GM12878 (cell line): ENCODE measurements around the gene PDZD8. TPM values are rescaled to one million over a fixed set of nuclear protein-coding genes. Genes with fewer than 3 reads are reported as not detected.

Source experiments
- ASH2L ChIP-seq: fragments of 300-600, 200-600 bp; sonication (generic); IDR thresholded peaks from 2 replicates; pipeline ENCODE4 v1.6.1; 2017; ENCODE audit warnings: low read depth, mild to moderate bottlenecking, borderline replicate concordance
- BHLHE40 ChIP-seq, 2 experiments: fragments of 450-650 bp in 1 of 2; IDR thresholded peaks; 2 replicates each; pipeline ENCODE4 v1.6.1; 2011 to 2017; ENCODE audit warnings: low read depth in 2 of 2, borderline replicate concordance in 1 of 2, improper control_type of control experiment in 1 of 2, low read length in 1 of 2, mild to moderate bottlenecking in 1 of 2
- BMI1 ChIP-seq: fragments of 450-650 bp; IDR thresholded peaks from 2 replicates; pipeline ENCODE4 v1.6.1; 2016; ENCODE audit warnings: mild to moderate bottlenecking, moderate library complexity, borderline replicate concordance
- CBX5 ChIP-seq: sonication (generic); IDR thresholded peaks from 2 replicates; pipeline ENCODE4 v1.6.1; 2016; ENCODE audit warnings: low read depth, moderate library complexity, mild to moderate bottlenecking, inconsistent platforms
- EGR1 ChIP-seq, 2 experiments: IDR thresholded peaks; 1 replicate in 1 of 2; 2 replicates in 1 of 2; pipeline ENCODE4 v1.6.1; 2011 to 2012; ENCODE audit warnings: low read depth in 2 of 2, low read length in 2 of 2, borderline replicate concordance in 1 of 2, mild to moderate bottlenecking in 1 of 2, moderate library complexity in 1 of 2
- FOXM1 ChIP-seq: IDR thresholded peaks from 2 replicates; pipeline ENCODE4 v1.6.1; 2012; ENCODE audit warnings: low read depth, mild to moderate bottlenecking, inconsistent platforms, low read length, moderate library complexity
- IRF4 ChIP-seq: IDR thresholded peaks from 2 replicates; pipeline ENCODE4 v1.6.1; 2011; ENCODE audit warnings: low read depth, low read length
- LARP7 ChIP-seq: fragments of 450-650 bp; IDR thresholded peaks from 2 replicates; pipeline ENCODE4 v1.6.1; 2017; ENCODE audit warnings: mild to moderate bottlenecking
- MTA3 ChIP-seq: IDR thresholded peaks from 2 replicates; pipeline ENCODE4 v1.6.1; 2012; ENCODE audit warnings: low read length, inconsistent platforms, borderline replicate concordance
- NBN ChIP-seq: fragments of 450-650 bp; IDR thresholded peaks from 2 replicates; pipeline ENCODE4 v1.6.1; 2016
- NKRF ChIP-seq: fragments of 450-650 bp; conservative IDR thresholded peaks from 2 replicates; pipeline ENCODE4 v1.6.1; 2017; ENCODE audit warnings: mild to moderate bottlenecking, moderate library complexity
- PKNOX1 ChIP-seq: fragments of 450-650 bp; IDR thresholded peaks from 2 replicates; pipeline ENCODE4 v1.6.1; 2016; ENCODE audit warnings: mild to moderate bottlenecking
- RUNX3 ChIP-seq: IDR thresholded peaks from 2 replicates; pipeline ENCODE4 v1.6.1; 2012; ENCODE audit warnings: low read length, inconsistent platforms
- SMARCA5 ChIP-seq: fragments of 450-650 bp; IDR thresholded peaks from 2 replicates; pipeline ENCODE4 v1.6.1; 2017; ENCODE audit warnings: mild to moderate bottlenecking
- SRF ChIP-seq, 2 experiments: IDR thresholded peaks; 2 replicates each; pipeline ENCODE4 v1.6.1; 2011; ENCODE audit warnings: low read depth in 2 of 2, low read length in 2 of 2, mild to moderate bottlenecking in 1 of 2, moderate library complexity in 1 of 2
- STAT1 ChIP-seq: fragments of 450-650 bp; conservative IDR thresholded peaks from 2 replicates; pipeline ENCODE4 v1.6.1; 2014; ENCODE audit warnings: antibody characterized with exemption, mild to moderate bottlenecking
- ZBTB40 ChIP-seq: fragments of 450-650 bp; IDR thresholded peaks from 2 replicates; pipeline ENCODE4 v1.6.1; 2016; ENCODE audit warnings: mild to moderate bottlenecking, moderate library complexity, borderline replicate concordance
- polyA plus RNA-seq, 11 experiments: library from polyadenylated mRNA; depleted of rRNA in 4 of 11; unstranded in 6 of 11; stranded (reverse) in 5 of 11; fragments of >200 nt; fragmentation: Nextera tagmentation in 4 of 11; fragmentation: Illumina TruSeq in 1 of 11; extraction: Ambion mirVana in 4 of 11; extraction: Trizol in 1 of 11; gene quantifications; 1 replicate in 1 of 11; 2 replicates in 10 of 11; pipeline versions ENCODE4 v1.2.1 to v1.2.3, GENCODE V29; 2011 to 2016; ENCODE audit warnings: inconsistent platforms in 2 of 11, missing spikeins in 2 of 11, low read depth in 1 of 11
- total RNA-seq, 4 experiments: library from RNA; depleted of rRNA in 3 of 4; stranded (reverse); fragments of >200 nt in 3 of 4; fragmentation: Illumina TruSeq in 1 of 4; extraction: Trizol in 1 of 4; gene quantifications; 2 replicates each; pipeline versions ENCODE4 v1.2.1 to v1.2.3, GENCODE V29; 2013 to 2021
- TF ChIP-seq, protein P1 (sequence below): IDR thresholded peaks from 2 replicates; pipeline ENCODE4 v1.6.1; 2011; ENCODE audit warnings: low read depth, mild to moderate bottlenecking, low read length, moderate library complexity, borderline replicate concordance; ENCODE audit errors: extremely low read depth

The PDZD8 gene
- total and polyA plus RNA-seq, 10 of the 15 experiments (the other 5 are each of a cell fraction or from before 2014, with no cell fraction given) = 2.0 to 21.2 (median 6.7) TPM

- 0 out of 2 replicates have a peak, but pooled peaks have one; percentile 13 for TF ChIP-seq CBX5
- no peak; the same call in 1 of the 2 replicates for TF ChIP-seq ASH2L
- peak; percentile 52; the same call in 1 of the 2 replicates for TF ChIP-seq NKRF
- TF ChIP-seq LARP7 = peak; percentile 60; the same call in 1 of the 2 replicates
- TF ChIP-seq, protein P1, sequence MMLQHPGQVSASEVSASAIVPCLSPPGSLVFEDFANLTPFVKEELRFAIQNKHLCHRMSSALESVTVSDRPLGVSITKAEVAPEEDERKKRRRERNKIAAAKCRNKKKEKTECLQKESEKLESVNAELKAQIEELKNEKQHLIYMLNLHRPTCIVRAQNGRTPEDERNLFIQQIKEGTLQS = no peak
- no peak for TF ChIP-seq SMARCA5
- TF ChIP-seq ZBTB40 = no peak
- TF ChIP-seq STAT1 = no peak
- TF ChIP-seq EGR1 (IDR thresholded peaks at IDR 0.05; ENCODE audit: borderline replicate concordance in 1 of 2, low read depth in 2 of 2, low read length in 2 of 2) = peak in 1 of 2 experiments; percentile 57; a peak in 1 of 3 replicates
- TF ChIP-seq BHLHE40 (IDR thresholded peaks at IDR 0.05; ENCODE audit: borderline replicate concordance in 1 of 2, low read depth in 2 of 2, low read length in 1 of 2) = peak in 1 of 2 experiments; percentile 20; a peak in 1 of 4 replicates
- TF ChIP-seq PKNOX1 = no peak
- TF ChIP-seq IRF4 = no peak
- peak; percentile 15; the same call in 1 of the 2 replicates for TF ChIP-seq RUNX3
- TF ChIP-seq BMI1 = no peak
- TF ChIP-seq MTA3 = no peak
- TF ChIP-seq SRF (IDR thresholded peaks at IDR 0.05; ENCODE audit: low read depth in 2 of 2, low read length in 2 of 2) = no peak
- no peak for TF ChIP-seq NBN
- no peak for TF ChIP-seq FOXM1
These were observed 507 bp downstream of the PDZD8 start (continued) for GRCh38 chr10:117374506-117375359.
